ENCODE measurements around the gene IRF4.

The IRF4 gene

DNA sequence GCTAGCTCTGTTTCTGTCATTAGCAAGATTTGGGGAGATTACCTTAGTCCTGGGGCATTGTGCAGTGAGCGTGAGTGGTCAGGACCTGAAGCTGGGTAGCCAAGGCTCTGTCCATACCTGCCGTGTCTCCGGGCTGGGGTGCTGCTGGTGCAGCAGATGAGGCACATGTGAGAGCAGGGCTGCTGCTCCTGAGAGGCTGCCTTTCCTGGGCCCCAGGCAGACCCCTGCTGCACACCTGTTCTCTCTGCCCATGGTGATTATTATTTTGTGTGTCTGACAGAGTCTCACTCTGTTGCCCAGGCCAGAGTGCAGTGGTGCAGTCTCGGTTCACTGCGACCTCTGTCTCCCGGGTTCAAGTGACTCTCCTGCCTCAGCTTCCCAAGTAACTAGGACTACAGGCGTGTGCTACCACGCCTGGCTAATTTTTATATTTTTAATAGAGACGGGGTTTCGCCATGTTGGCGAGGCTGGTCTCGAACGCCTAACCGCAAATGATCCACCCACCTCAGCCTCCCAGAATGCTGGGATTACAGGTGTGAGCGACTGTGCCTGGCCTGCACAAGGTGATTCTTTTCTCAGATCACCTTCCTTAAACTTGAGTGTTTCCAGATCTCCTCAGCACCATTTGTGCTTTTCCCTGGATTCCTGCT lies 36.8 kb upstream of the IRF4 start:
- TF ChIP-seq, protein P1, sequence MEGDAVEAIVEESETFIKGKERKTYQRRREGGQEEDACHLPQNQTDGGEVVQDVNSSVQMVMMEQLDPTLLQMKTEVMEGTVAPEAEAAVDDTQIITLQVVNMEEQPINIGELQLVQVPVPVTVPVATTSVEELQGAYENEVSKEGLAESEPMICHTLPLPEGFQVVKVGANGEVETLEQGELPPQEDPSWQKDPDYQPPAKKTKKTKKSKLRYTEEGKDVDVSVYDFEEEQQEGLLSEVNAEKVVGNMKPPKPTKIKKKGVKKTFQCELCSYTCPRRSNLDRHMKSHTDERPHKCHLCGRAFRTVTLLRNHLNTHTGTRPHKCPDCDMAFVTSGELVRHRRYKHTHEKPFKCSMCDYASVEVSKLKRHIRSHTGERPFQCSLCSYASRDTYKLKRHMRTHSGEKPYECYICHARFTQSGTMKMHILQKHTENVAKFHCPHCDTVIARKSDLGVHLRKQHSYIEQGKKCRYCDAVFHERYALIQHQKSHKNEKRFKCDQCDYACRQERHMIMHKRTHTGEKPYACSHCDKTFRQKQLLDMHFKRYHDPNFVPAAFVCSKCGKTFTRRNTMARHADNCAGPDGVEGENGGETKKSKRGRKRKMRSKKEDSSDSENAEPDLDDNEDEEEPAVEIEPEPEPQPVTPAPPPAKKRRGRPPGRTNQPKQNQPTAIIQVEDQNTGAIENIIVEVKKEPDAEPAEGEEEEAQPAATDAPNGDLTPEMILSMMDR (IDR thresholded peaks at IDR 0.05; ENCODE audit: borderline replicate concordance, insufficient read depth, low read depth, low read length) = no peak
- no peak overlapping the region for H3K4me3 ChIP-seq (ENCODE audit: low read depth, low read length)

GRCh38 chr6:355373-356208 lies 36.0 kb upstream of the IRF4 start:
- no peak overlapping the region for H3K4me3 ChIP-seq (ENCODE audit: low read depth, low read length)
- TF ChIP-seq, protein P1 (IDR thresholded peaks at IDR 0.05; ENCODE audit: borderline replicate concordance, insufficient read depth, low read depth, low read length) = no peak

DNA sequence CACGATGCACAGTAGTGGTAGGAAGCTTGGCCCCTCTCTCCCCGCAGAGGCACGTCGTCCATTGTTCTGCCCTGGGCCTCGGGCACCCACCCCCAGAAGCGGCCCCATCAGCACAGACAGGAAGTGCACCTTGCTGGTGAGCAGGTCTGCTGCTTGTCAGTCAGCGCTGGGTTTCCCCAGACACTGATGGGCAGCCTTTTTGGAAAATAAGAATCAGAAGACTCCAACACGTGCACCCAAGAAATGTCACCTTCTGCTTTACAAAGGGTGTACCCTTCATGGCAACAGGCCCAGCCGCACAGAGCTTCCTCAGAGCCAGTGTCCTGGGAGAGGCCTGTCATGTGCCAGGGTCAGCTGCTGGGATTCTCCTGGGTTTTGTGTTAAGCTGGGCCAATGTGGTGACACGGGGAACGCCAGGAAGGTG lies 34.7 kb upstream of the IRF4 start:
- TF ChIP-seq, protein P1 (IDR thresholded peaks at IDR 0.05; ENCODE audit: borderline replicate concordance, insufficient read depth, low read depth, low read length) = no peak
- no peak overlapping the region for H3K4me3 ChIP-seq (ENCODE audit: low read depth, low read length)

- TF ChIP-seq, protein P1 (IDR thresholded peaks at IDR 0.05; ENCODE audit: borderline replicate concordance, insufficient read depth, low read depth, low read length) = no peak
- H3K4me3 ChIP-seq (ENCODE audit: low read depth, low read length) = no peak overlapping the region
These were observed 34.2 kb upstream of the IRF4 start for GRCh38 chr6:357261-357790.

DNA sequence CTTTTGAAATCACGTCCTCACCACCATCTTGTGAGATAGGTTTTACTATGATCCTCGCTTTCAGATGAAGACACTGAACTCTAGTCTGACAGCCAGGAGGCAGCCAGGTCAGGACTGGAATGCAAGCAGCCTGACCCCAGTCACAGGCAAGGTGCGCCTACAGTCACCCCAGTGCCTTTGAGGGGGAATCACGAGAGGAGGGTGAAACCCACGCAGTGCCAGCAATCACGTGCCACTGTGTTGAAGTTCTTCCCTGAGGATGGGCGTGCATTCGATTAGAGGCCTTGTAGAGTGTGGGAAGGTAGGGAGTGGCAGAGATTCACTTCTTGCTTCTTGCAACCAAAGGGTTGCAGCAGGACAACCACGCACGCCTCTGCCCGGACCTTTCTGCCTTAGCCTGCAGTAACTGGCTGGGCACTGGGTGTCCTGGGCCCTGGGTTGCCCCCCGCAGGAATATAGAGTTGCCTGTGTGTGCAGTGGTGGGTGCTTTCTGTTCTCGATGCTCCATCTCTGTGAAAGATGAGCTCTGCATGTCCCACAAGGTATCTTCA lies 33.7 kb upstream of the IRF4 start:
- no peak overlapping the region for H3K4me3 ChIP-seq (ENCODE audit: low read depth, low read length)
- TF ChIP-seq, protein P1 (IDR thresholded peaks at IDR 0.05; ENCODE audit: borderline replicate concordance, insufficient read depth, low read depth, low read length) = no peak

DNA sequence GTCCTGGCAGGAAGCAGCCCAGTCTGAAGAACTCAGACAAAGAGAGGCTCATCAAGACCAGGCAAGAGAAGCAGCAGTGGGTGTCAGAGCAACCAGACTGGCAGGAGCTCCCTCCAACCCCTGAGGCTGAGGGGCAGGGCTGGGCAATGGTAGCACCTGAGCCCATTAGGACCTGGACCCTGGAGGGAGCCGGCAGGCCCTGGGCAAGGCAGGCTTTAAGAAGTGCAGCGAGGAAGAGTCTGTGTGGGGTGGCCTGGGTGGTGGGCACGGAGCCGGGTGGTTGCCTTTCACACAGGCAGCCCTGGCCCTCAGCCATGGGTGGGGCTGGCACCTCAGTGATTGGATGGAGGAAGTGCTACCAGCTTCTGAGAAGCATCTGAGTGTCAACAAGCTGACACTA lies 33.1 kb upstream of the IRF4 start:
- TF ChIP-seq, protein P1 (IDR thresholded peaks at IDR 0.05; ENCODE audit: borderline replicate concordance, insufficient read depth, low read depth, low read length) = no peak
- H3K4me3 ChIP-seq (ENCODE audit: low read depth, low read length) = no peak overlapping the region
